ENCODE results near the gene SLC22A7.
A peak's percentile ranks its signal among the peaks of the same experiment; 100 is the strongest.

SLC22A7 gene, protein sequence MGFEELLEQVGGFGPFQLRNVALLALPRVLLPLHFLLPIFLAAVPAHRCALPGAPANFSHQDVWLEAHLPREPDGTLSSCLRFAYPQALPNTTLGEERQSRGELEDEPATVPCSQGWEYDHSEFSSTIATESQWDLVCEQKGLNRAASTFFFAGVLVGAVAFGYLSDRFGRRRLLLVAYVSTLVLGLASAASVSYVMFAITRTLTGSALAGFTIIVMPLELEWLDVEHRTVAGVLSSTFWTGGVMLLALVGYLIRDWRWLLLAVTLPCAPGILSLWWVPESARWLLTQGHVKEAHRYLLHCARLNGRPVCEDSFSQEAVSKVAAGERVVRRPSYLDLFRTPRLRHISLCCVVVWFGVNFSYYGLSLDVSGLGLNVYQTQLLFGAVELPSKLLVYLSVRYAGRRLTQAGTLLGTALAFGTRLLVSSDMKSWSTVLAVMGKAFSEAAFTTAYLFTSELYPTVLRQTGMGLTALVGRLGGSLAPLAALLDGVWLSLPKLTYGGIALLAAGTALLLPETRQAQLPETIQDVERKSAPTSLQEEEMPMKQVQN

DNA sequence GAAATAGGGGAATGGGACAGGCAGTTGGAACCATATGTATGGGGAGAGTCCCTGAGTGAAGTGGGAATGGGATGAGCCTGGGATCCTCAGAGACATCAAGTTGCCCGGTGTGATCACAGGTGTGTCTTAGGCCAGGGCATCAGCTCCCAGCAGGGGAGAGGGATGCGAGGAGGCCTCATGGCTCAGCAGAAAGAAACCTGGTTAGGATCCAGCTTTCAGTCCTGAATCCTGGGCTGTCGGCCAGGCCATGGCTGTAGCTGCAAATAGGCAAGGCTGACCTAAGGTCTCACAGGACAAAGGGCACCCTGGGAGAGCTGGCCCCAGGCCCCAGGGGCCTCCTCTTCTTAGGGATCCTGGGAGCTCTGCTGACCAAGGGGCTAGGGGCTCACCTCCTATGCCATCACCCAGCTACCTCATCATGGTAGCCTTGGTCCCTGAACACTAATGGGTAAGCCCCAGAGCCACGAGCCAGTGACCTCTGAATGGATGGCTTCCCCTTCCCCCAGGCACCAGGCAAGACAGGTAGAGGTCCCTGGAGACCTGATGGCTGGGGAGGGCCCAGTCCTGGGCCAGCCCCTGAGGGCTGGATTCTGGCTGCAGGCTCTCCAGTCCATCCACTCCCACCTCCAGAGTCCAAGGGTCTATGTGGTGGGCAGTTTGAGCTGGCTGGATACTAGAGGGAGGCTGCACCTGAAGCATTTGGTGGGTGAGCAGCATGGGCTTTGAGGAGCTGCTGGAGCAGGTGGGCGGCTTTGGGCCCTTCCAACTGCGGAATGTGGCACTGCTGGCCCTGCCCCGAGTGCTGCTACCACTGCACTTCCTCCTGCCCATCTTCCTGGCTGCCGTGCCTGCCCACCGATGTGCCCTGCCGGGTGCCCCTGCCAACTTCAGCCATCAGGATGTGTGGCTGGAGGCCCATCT is at the start of gene SLC22A7:
TSS of gene SLC22A7 (plus strand) at position 617 of the 921 bp plus-strand sequence. CDS start at position 716, 99 bp downstream.
- DNase-seq (ENCODE audit: low read depth), result no peak

DNA sequence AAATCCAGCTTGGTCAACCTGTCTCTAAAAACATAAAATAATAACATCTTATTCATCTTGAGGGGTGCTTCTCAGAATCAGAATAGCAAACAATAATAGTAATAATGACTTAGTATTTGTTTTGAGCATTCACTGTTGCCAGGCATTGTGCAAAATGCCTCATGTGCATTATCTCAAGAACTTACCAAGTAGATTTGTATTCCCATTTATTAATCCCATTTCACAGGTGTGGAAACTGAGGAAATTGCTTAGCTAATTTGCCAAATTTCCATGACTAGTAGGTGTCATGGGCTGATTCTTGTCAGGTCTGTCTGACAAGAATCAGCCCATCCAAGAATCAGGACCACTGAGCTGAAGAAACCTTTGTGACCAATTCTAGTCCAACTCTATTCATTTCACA is 49.3 kb upstream of the SLC22A7 start:
- no peak for DNase-seq (ENCODE audit: low read depth)

DNA sequence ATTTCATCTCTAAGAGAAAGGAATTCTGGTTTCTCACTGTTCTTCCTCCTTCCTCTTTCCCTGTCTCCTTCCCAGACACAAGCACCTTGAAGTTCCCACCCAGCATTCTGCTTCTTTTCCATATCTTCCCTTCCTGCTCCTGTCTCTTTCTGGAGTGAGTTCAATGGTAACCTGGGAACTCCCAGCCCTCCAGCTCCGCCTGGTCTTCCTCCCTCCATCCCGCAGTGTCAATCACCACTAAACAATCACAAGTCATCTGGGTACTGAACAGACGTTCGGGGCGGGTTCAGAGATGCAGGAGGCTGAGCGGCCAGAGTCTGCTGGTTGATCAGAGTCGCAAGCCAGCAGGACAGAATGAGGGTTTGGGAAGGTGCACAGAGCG is 47.1 kb upstream of the SLC22A7 start:
- no peak for DNase-seq (ENCODE audit: low read depth)

DNA sequence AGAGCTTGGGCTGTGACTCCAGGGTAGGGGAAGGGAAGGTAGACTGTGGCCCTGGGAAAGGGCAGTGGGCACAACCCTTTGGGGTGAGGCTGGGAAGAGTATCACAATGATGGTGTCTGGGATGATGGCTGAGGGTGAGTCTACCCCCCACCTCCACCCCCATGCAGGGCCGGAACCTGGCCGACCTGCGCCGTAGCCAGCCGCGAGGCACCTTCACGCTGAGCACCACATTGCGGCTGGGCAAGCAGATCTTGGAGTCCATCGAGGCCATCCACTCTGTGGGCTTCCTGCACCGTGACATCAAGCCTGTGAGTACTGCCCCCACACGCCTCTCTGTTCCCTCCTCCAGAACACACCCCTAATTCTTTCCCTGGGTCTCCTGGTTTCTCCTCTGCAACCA is 44.7 kb upstream of the SLC22A7 start:
- no peak for DNase-seq (ENCODE audit: low read depth)

DNA sequence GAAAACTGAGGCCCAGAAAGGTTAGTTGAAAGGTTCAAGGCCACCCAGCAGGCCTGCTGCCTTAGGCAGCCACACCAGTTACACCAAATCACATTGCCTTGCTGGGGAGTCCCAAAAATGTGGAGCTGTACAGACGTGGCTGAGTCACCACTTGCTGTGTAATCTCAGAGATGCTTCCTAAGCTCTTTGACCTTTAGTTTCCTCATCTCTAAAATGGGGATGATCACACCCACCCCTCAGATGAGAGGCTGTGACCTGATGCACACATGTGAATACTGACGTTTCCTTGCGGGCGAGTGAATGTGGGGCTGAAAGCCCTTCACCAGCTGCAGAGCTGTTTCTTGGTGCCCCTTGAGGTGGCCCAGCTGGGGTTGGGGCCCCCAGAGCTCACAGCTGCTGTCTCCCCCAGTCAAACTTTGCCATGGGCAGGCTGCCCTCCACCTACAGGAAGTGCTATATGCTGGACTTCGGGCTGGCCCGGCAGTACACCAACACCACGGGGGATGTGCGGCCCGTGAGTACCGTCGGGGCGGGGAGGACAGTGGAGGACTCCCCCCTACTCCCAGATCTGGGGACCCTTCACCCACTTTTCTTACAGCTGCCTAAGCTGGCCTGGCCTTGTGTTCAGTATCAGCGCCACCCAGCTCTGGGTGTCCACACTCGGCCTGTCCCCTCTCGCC is 43.8 kb upstream of the SLC22A7 start:
- no peak for DNase-seq (ENCODE audit: low read depth)

DNA sequence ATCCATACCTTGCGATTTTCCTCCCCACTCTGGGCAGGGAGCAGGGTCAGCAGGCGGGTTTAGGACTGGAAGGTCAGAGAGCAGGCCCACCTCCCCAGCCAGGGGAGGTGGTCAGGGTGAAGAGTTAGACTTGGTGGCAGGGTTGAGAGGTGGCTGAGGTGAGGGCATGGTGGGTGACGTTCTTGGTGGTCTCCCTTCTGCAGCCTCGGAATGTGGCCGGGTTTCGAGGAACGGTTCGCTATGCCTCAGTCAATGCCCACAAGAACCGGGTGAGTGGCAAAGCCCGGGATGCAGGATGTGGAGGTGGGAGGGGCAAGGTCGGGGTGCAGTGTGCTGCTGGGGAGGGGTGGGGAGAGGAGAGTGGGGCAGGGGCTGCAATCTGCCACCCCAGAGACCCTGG is 43.2 kb upstream of the SLC22A7 start:
- no peak for DNase-seq (ENCODE audit: low read depth)

DNA sequence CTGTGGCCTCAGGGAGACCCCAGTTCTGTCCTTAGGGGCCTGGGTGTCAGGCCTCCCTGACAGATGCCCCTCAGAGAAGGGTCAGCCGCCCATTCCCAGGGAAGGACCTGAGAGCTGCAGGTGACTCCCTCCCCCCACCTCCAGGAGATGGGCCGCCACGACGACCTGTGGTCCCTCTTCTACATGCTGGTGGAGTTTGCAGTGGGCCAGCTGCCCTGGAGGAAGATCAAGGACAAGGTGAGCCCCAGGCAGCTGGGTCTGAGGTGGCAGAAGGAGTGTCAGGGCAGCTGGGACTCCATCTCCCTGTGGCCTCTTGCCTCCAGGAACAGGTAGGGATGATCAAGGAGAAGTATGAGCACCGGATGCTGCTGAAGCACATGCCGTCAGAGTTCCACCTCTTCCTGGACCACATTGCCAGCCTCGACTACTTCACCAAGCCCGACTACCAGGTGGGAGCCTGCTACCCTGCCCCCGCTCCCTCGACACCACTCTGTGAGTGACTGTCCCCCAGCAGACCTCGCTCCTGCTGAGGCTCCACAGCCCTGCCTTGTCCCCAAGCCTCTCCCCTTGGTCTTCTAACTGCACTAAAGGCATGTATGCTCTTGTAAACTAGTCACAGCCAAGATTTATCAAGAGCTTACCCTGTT is 42.5 kb upstream of the SLC22A7 start:
- no peak for DNase-seq (ENCODE audit: low read depth)

DNA sequence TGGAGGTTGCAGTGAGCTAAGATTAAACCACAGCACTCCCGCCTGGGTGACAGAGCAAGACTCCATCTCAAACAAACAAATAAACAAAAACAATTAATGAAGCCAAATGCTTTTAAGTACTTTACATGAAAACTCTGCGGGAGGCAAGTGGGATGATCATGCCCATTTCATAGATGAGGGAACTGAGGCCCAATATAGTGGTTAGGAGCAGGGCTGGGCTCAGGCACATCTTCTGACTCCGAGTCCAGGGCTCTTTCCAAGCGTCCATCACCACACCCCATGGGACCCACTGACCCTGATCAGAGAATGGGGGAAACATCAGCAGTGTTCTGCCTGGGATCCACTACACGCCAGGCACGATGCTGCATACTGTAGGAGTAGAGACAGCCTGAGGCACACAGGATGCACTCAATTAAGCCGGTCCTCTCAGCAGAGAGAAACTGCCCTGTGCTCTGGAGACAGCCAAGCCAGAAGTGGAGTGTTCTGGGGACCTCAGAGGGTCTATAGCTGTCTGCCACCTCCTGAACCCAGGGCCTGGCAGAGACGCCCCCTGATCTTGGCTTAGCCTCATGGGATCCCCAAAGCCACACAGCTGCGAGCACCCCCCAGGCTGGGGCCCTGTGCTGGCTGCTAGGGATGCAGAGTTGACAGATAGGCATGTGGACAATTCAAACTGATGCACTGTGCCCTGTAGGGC is 41.2 kb upstream of the SLC22A7 start:
- no peak for DNase-seq (ENCODE audit: low read depth)

DNA sequence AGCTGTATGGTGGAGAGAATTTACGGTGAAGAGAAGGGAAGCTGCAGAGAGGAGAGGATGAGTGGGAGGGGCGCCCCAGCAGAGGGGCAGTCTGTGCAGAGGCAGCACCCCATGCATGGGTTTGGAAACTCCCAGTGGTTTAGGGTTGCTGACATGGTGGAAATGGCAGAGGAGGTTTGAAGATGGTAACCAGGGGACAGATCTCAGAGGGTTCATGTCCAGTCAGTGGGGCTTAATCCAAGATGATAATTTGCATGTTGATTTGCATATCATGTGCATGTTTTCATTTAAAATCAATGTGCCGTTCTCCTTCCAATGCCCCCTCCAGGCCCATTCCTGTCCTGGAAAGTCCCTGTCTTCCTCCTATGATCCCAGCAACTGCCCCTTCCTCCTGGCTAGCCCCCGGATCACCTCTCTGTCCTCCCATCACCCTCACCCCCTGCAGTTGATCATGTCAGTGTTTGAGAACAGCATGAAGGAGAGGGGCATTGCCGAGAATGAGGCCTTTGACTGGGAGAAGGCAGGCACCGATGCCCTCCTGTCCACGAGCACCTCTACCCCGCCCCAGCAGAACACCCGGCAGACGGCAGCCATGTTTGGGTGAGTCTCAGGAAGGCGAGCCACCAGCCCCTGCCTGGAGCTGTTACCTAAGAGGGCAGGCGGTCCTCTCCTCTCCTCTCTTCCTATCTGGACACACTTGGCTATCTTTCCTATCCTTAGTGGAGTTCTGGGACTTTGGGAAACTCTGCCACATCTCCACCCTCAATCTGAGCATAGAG is 40.5 kb upstream of the SLC22A7 start:
- DNase-seq (ENCODE audit: low read depth), result no peak

DNA sequence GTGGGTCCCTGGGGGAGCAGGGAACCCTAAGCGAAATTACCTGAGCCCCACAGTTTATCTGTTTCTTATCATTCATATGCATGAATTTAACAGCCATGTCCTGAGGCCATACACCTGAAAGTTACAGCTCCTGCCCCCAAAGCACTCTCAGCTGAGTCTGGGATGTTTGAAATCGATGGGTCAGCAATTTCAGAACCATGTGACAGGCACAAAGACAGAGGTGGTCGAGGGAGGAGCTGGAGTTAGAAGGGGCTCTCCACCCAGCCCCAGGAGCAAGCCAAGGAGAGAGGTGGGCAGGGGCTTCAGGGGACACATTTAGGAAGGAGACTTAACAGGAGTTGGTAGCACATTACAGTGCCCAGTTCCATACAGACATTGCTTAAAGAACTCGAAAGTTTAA is 39.9 kb upstream of the SLC22A7 start:
- DNase-seq (ENCODE audit: low read depth), result no peak

DNA sequence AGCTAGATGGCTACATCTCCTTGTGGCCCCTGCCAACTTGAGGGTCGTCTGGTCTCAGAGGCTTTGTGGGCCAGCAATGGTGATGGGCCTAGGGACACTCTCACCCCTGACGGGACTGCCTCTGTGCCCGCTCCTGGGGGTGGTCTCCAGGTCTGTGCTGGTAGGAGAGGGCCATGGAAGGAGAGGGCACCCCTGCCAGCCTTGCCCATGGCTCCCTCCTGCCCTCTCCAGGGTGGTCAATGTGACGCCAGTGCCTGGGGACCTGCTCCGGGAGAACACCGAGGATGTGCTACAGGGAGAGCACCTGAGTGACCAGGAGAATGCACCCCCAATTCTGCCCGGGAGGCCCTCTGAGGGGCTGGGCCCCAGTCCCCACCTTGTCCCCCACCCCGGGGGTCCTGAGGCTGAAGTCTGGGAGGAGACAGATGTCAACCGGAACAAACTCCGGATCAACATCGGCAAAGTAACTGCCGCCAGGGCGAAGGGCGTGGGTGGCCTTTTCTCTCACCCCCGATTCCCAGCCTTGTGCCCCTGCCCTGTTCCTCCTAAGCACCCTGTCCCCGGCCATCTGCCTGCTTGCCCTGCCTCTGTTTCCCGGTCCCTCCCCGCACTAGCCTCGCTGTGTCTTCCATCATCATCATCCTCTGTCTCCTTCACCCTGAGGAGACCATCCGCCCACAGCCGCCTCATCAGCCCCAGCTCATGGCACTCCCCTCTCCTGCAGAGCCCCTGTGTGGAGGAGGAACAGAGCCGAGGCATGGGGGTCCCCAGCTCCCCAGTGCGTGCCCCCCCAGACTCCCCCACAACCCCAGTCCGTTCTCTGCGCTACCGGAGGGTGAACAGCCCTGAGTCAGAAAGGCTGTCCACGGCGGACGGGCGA is 39.0 kb upstream of the SLC22A7 start:
- no peak for DNase-seq (ENCODE audit: low read depth)

DNA sequence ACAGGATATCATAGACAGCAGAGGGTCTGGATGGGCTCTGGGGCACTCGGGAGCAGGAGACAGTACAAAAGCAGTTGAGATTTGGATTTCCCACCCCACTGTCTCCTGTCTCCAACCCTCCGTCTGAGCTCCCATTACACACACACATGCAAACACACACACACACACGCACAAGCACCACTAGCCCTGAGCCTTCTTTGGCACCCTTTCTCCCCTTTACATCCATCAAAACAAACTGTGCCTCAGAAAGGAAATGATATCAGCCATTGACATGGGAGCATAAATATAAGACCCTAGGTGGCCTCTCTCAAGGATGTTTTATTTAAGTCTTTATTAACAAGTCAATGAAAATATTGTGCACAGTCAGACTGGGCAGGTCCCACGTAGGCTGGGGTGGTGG is 37.3 kb upstream of the SLC22A7 start:
- no peak for DNase-seq (ENCODE audit: low read depth)

DNA sequence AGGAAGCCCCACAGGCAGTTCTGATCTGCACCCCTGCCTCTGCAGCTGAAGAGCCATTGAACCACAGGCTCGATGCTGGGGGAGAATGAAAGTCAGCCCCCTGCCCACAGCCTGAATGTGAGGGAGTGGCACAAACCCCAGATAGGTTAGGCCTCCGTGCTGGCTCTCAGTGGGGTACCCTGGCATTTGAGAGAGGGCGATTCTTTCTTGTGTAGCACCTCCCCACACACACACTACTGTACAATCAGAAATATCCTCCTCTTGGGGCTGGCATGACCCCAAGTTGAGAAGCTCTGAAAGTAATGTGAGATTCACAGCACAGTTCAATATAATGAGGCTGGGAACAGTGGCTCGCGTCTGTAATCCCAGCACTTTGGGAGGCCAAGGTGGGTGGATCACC is 36.9 kb upstream of the SLC22A7 start:
- no peak for DNase-seq (ENCODE audit: low read depth)

DNA sequence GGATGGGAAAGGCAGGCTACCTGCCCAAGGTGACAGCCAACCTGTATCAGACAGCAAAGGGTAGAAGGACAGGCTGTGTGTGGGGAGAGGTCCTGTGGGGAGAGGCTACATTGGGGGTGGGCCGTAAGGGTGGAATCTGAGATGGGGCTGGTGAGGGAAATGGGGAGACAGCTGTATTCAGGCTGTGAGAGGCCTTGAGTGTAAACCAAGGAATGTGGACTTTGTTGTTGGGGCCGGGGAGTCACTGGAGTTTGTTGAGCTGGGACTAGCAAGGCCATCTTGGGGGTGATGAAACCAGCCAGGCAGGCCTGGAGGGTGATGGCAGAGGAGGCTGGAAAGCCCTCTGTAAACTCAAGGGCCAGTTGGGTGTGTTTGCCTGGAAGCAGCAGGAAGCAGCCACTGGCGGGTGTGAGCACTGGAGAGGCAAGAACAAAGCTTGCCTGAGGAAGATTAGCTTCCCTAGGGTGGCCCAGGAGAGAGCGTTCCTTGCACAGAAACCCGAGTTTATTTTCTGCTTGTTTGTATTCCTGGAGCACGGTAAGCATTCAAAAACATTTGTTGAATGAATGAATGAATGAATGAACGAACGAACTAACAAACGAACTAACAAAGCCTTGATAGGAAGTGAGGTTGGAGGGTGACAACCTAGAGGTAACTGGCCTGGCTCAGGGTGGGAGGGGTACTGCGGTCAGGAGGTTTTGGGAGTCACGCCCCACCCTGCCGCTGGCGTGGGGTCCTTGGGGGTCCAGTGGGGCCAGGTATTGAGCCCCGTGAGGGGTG is 35.9 kb upstream of the SLC22A7 start:
- no peak for DNase-seq (ENCODE audit: low read depth)

DNA sequence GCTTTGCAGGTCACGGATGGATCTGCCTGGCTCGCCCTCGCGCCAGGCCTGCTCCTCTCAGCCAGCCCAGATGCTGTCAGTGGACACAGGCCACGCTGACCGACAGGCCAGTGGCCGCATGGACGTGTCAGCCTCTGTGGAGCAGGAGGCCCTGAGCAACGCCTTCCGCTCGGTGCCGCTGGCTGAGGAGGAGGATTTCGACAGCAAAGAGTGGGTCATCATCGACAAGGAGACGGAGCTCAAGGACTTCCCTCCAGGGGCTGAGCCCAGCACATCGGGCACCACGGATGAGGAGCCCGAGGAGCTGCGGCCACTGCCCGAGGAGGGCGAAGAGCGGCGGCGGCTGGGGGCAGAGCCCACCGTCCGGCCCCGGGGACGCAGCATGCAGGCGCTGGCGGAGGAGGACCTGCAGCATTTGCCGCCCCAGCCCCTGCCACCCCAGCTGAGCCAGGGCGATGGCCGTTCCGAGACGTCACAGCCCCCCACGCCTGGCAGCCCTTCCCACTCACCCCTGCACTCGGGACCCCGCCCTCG is 35.2 kb upstream of the SLC22A7 start:
- DNase-seq (ENCODE audit: low read depth), result no peak

DNA sequence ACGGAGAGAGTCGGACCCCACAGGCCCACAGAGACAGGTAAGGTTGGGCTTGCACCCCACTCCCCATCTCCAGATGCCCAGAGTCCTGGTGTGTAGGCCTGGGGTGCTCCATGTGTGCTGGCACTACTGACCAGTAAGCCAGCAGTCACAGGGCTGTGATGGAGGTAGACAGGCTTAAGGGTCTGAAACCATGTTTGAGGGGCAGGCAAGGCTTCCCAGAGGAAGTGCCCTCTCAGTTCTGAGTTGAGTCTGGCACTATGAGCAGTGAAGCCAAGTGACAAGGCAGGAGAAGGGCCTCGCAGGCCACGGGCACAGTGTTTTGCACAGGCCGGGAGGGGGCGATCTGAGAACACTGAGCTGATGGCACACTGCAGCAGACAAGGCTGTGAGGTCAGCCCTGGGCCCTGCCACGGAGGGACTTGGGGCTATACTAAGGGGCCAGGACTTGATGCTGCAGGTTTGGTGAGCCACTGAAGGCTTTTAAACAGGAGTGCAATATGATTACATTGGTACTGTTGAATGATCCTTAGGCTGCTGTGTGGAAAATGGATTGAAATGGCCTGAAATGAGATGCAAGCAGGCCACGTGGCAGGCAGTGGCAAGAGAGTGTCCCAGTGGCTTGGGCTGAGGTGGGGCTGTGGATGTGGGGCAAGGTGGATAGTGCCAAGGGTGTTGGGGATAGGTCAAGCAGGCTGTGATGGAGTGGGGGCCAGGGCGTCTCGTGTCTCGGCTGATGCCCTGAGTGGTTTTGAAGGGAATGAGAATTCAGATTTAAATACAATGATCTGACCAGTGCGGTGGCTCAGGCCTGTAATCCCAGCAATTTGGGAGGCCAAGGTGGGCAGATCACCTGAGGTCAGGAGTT is 34.5 kb upstream of the SLC22A7 start:
- DNase-seq (ENCODE audit: low read depth), result peak; percentile 60

DNA sequence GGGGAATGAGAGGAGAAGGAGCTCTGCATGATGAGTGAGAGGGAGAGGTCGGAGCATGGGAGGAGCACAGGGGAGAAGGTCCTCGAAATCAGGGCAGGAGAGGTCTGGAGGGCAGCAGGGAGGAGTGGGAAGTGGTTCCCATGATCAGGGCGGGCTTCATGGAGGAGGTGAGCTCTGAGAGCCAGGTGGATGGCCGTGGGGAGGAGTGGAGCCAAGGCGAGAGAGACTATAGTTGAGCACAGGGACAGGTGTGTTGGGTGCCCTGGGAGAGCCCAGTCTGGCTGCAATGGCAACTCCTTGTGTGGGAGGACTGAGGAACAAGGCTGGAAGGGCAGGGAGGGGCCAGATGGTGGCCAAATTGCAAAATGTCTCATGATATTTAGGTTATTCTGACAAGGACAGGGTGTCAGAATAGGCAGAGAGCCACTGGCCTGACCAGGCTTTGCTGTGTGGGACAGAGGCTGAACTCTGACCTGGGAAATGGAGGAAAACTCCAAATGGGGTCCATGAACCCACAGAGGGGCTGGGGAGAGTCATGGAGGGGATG is 33.4 kb upstream of the SLC22A7 start:
- DNase-seq (ENCODE audit: low read depth), result no peak

Measured in stimulated activated CD8-positive, alpha-beta memory T cell treated with anti-CD3 and anti-CD28 coated beads, Interleukin-12 subunit alpha, Interleukin-12 subunit beta, amount 100 ng/mL, for 1 hour (primary cell).